ENCODE results near the gene CIB4. TPM values are rescaled to one million over a fixed set of nuclear protein-coding genes. Genes with fewer than 3 reads are reported as not detected.

CIB4 gene
- total RNA-seq, 1 donor from 2014 or later, result not detected

DNA sequence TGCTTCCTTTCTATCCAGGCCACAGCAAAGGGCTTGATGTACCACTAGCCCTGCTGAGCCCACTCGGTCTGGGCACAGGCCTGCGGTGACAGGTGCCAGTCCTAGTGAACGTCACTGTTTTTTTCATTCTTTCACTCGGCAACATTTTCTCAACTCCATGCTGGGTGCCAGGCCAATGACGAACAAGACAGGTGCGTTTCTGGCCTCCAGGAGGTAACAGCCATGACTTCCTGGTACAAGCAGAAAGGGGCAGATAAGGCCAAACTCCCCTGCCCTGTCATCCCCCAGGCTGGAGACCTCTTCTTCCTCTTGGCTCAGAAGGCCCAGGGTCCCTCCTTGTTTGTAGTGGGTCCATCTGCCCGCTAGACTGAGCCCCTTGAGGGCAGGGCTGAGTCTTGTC is 107.5 kb downstream of the CIB4 start:
- Mint-ChIP-seq H3K9me3 (ENCODE audit: low read depth) (no peaks in the 10 kb centered on the region), H3K27ac (ENCODE audit: unreplicated experiment) (no peak overlapping the region), H3K4me1 (ENCODE audit: low read depth) (peaks cover 15% of the 10 kb centered on the region), H3K27me3 (ENCODE audit: low read depth) (no peaks in the 10 kb centered on the region), H3K36me3 (ENCODE audit: low read depth) (no peaks in the 10 kb centered on the region), H3K4me3 (ENCODE audit: unreplicated experiment) (no peak overlapping the region)
- TF ChIP-seq, protein P1, sequence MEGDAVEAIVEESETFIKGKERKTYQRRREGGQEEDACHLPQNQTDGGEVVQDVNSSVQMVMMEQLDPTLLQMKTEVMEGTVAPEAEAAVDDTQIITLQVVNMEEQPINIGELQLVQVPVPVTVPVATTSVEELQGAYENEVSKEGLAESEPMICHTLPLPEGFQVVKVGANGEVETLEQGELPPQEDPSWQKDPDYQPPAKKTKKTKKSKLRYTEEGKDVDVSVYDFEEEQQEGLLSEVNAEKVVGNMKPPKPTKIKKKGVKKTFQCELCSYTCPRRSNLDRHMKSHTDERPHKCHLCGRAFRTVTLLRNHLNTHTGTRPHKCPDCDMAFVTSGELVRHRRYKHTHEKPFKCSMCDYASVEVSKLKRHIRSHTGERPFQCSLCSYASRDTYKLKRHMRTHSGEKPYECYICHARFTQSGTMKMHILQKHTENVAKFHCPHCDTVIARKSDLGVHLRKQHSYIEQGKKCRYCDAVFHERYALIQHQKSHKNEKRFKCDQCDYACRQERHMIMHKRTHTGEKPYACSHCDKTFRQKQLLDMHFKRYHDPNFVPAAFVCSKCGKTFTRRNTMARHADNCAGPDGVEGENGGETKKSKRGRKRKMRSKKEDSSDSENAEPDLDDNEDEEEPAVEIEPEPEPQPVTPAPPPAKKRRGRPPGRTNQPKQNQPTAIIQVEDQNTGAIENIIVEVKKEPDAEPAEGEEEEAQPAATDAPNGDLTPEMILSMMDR (IDR thresholded peaks at IDR 0.05), result no peak
- no peak for DNase-seq (ENCODE audit: low spot score)

DNA sequence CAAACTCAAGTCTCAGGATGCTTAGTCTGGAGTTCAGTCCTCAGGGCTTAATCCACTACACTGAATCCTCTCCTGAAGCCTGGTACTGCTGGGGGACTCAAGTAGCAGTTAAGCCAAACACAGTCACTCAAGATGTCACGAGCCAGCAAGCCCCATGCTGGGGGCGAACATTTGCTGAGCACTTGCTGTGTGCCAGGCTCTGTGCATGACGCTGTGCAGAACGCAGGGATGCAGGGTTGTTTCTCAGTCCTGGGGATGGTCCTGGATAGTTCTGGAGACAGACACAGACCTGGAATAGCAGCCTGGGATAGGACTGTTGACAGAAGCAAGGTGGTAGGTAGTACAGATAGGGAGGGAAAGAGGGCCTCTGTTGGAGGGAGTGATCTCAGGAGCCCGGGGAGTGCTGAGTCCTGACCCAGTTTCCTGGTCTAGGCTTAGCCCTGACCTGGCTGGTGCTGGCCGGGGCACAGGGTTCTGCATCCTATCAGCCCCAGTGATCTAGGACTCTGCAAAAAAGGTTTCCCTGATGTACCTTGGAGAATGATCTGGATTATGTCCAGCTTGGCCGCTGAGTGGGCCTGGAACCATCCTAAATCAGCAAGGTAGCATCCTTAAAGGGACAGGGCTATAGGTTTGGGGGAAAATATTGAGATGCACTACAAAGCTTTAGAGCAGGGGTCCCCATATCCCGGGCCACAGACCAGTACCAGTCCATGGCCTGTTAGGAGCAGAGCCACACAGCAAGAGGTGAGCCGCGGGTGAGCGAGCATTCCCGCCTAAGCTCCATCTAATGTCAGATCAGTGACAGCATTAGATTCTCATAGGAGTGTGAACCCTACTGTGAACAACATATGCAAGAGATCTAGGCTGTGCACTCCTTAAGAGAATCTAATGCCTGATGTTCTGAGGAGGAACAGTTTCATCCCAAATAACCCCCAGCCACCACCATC is 108.6 kb downstream of the CIB4 start:
- DNase-seq (ENCODE audit: low spot score), result no peak
- H3K27ac Mint-ChIP-seq (ENCODE audit: unreplicated experiment), result no peak overlapping the region
- H3K4me3 Mint-ChIP-seq (ENCODE audit: unreplicated experiment), result no peak overlapping the region
- no peaks in the 10 kb centered on the region for H3K9me3 Mint-ChIP-seq (ENCODE audit: low read depth)
- H3K27me3 Mint-ChIP-seq (ENCODE audit: low read depth), result no peaks in the 10 kb centered on the region
- TF ChIP-seq, protein P1 (IDR thresholded peaks at IDR 0.05), result no peak
- H3K36me3 Mint-ChIP-seq (ENCODE audit: low read depth), result no peaks in the 10 kb centered on the region
- H3K4me1 Mint-ChIP-seq (ENCODE audit: low read depth), result peaks cover 15% of the 10 kb centered on the region

Other genes with a start within 250 kb of the CIB4 start
- 0.17 TPM in 1 of 3 replicates, not detected in the others for gene DRC1, start 239.4 kb downstream of the CIB4 start, total RNA-seq
- not detected in 3 replicates for gene OTOF, start 163.2 kb downstream of the CIB4 start, total RNA-seq
- 0.77 to 2.9 TPM (median 2.8 TPM) in 3 replicates for gene KCNK3, start 51.4 kb upstream of the CIB4 start, total RNA-seq
- gene SLC35F6, start 122.9 kb upstream of the CIB4 start, total RNA-seq, result 35.5 to 48.4 TPM (median 46.1 TPM) in 3 replicates
- gene CENPA, start 144.7 kb upstream of the CIB4 start, total RNA-seq, result 2.6 to 6.2 TPM (median 4.6 TPM) in 3 replicates
- gene DPYSL5, start 206.8 kb upstream of the CIB4 start, total RNA-seq, result 0.25 to 0.44 TPM (median 0.26 TPM) in 3 replicates